ENCODE data around the gene ZNF185.
A peak's percentile ranks its signal among the peaks of the same experiment; 100 is the strongest.

Gene ZNF185

DNA sequence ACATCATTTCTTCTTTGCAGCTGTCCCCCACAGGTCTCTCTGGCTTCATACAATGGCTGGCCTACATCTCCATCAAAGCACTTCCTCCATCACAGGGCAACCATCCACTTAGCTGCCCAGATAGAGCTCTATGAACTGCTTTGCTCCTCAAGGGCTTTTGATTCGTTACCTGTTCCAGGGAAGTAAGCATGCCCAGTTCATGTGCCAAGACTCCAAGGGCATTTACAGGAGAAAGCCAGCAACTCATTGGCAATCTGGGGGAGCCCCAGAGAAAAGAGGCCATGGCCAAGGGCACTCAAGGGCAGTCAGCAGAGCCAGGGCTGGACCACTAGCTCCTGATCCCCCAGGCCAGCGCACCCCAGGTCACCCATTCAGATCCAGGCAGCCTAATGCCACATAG lies 24.5 kb upstream of the ZNF185 start:
- no peak for DNase-seq
- Mint-ChIP-seq H3K4me3 (no peak overlapping the region), H3K9me3 (peaks cover 81% of the 10 kb centered on the region), H3K36me3 (ENCODE audit: low read depth) (peaks cover 42% of the 10 kb centered on the region), H3K27me3 (ENCODE audit: low read depth, poor library complexity) (peaks cover 3% of the 10 kb centered on the region), H3K27ac (no peak overlapping the region), H3K4me1 (peaks cover 19% of the 10 kb centered on the region)
- no peak for TF ChIP-seq CTCF (IDR thresholded peaks at IDR 0.05)

- Mint-ChIP-seq H3K27ac (no peak overlapping the region), H3K4me3 (no peak overlapping the region), H3K36me3 (ENCODE audit: low read depth) (peaks cover 10% of the 10 kb centered on the region), H3K27me3 (ENCODE audit: low read depth, poor library complexity) (peaks cover 3% of the 10 kb centered on the region), H3K9me3 (peaks cover 73% of the 10 kb centered on the region), H3K4me1 (peaks cover 29% of the 10 kb centered on the region)
- no peak for TF ChIP-seq CTCF (IDR thresholded peaks at IDR 0.05)
- DNase-seq = no peak
Observed at GRCh38 chrX:152876931-152877840, 20.7 kb upstream of the ZNF185 start.

DNA sequence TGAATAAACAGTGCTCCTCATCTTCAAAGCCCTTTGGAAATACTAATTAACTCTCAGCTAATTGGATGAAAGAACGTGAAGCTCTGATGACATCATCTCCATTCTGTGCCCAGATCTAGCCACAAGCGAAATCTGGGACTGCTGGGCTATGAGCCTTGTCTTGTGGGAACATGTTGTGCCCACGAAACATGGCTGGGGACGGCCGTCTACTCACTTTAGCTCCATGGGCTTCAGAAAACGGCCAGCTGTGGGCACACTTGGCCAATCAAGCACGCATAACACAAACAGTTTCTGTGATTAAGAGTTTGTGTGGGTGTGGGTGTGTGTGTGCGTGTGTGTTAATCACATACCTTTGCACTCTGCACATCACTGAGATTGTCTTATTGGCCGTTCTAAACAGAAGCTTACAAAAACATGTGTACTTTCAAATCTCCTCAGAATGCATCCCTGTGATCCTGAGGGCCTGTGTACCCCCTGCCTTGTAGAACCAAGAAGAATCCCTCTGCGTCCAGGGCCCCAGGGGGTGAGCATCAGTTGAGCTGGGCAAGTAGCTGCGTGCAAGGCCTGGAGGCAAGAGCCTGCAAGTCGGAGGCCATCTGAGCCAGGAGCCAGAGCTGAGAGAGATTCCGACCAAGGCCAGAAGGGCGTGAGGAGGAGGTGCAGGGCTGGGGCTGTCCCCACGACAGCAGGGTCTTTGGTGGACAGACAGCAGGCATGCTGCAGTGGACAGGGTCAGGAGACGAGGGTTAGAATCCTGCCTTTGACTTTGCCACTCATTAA lies 18.7 kb upstream of the ZNF185 start:
- H3K4me3 Mint-ChIP-seq = no peak overlapping the region
- H3K36me3 Mint-ChIP-seq (ENCODE audit: low read depth) = peaks cover 10% of the 10 kb centered on the region
- no peak overlapping the region for H3K27ac Mint-ChIP-seq
- peaks cover 25% of the 10 kb centered on the region for H3K4me1 Mint-ChIP-seq
- H3K9me3 Mint-ChIP-seq = peaks cover 68% of the 10 kb centered on the region
- TF ChIP-seq CTCF (IDR thresholded peaks at IDR 0.05) = no peak
- DNase-seq = no peak
- H3K27me3 Mint-ChIP-seq (ENCODE audit: low read depth, poor library complexity) = peaks cover 3% of the 10 kb centered on the region

DNA sequence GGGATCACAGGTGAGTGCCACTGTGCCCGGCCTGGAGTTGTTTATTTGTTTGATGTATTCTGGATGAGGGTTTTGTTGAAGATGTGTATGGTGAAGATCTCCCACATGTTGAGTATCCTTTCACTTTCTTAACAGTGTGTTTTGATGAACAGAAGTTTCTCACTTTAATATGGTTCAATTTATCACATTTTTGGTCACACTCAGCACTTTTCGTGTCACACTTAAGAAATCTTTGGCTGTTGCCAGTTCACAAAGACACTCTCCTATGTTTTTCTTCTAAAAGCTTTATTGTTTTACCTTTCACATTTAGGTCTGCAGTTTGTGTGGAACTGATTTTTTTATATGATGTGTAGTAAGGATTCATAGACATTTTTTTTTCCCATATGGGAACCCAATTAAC lies 16.6 kb upstream of the ZNF185 start:
- Mint-ChIP-seq H3K4me1 (peaks cover 33% of the 10 kb centered on the region), H3K9me3 (peaks cover 52% of the 10 kb centered on the region), H3K4me3 (no peak overlapping the region), H3K27me3 (ENCODE audit: low read depth, poor library complexity) (peaks cover 12% of the 10 kb centered on the region), H3K27ac (no peak overlapping the region), H3K36me3 (ENCODE audit: low read depth) (peaks cover 5% of the 10 kb centered on the region)
- no peak for TF ChIP-seq CTCF (IDR thresholded peaks at IDR 0.05)
- no peak for DNase-seq

- no peak for TF ChIP-seq CTCF (IDR thresholded peaks at IDR 0.05)
- H3K4me1 Mint-ChIP-seq = peaks cover 24% of the 10 kb centered on the region
- peak overlapping the region; percentile 64 for H3K27ac Mint-ChIP-seq
- no peak for DNase-seq
- H3K36me3 Mint-ChIP-seq (ENCODE audit: low read depth) = no peaks in the 10 kb centered on the region
- no peak overlapping the region for H3K4me3 Mint-ChIP-seq
- peaks cover 48% of the 10 kb centered on the region for H3K9me3 Mint-ChIP-seq
- peaks cover 15% of the 10 kb centered on the region for H3K27me3 Mint-ChIP-seq (ENCODE audit: low read depth, poor library complexity)
Observed at GRCh38 chrX:152884171-152884570, 13.7 kb upstream of the ZNF185 start.

Measured in nephron progenitor cell (in vitro differentiated cells).